ENCODE results near the gene PLCL1. TPM values are rescaled to one million over a fixed set of nuclear protein-coding genes. Genes with fewer than 3 reads are reported as not detected.

PLCL1 gene
- total RNA-seq, 4 donors from 2014 or later = 0.34 to 4.2 (median 1.2) TPM

- Histone ChIP-seq H3K4me1 (no peaks in the 10 kb centered on the region), H3K27ac (no peak overlapping the region), H3K9me3 (peaks cover 0 to 6% (median 0%) of the 10 kb centered on the region in 3 donors), H3K36me3 (no peaks in the 10 kb centered on the region), H3K27me3 (no peaks in the 10 kb centered on the region), H3K4me3 (no peak overlapping the region)
- intact Hi-C loops (cut with DNase I) = no loop called here
- DNase-seq = no peak
- no peak for TF ChIP-seq POLR2A (IDR thresholded peaks at IDR 0.05)
- TF ChIP-seq, protein P1, sequence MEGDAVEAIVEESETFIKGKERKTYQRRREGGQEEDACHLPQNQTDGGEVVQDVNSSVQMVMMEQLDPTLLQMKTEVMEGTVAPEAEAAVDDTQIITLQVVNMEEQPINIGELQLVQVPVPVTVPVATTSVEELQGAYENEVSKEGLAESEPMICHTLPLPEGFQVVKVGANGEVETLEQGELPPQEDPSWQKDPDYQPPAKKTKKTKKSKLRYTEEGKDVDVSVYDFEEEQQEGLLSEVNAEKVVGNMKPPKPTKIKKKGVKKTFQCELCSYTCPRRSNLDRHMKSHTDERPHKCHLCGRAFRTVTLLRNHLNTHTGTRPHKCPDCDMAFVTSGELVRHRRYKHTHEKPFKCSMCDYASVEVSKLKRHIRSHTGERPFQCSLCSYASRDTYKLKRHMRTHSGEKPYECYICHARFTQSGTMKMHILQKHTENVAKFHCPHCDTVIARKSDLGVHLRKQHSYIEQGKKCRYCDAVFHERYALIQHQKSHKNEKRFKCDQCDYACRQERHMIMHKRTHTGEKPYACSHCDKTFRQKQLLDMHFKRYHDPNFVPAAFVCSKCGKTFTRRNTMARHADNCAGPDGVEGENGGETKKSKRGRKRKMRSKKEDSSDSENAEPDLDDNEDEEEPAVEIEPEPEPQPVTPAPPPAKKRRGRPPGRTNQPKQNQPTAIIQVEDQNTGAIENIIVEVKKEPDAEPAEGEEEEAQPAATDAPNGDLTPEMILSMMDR (IDR thresholded peaks at IDR 0.05) = no peak
These were observed 356.8 kb downstream of the PLCL1 start for GRCh38 chr2:198161151-198161550.

DNA sequence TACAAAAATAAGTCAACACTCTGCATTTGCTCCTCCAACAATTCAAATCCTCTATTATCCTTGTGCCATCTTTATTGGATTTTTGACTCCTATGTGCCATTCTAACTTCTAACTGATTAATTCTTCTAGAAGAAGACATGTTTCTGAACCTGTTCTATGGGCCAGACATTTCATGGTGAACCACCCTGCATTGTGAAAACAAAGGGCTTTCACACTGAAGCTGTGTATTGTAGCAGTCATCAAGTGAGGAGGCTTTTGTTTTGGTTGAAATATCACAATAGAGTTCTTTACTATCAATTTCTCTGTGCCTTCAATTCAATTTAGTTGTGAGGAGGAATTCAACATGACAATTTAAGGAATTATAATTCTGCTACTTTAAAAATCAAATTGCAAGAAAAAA, 357.9 kb downstream of the PLCL1 start:
- Histone ChIP-seq H3K9me3 (peaks cover 0 to 2% (median 0%) of the 10 kb centered on the region in 3 donors), H3K27ac (no peak overlapping the region), H3K4me3 (no peak overlapping the region), H3K27me3 (no peaks in the 10 kb centered on the region), H3K4me1 (no peaks in the 10 kb centered on the region), H3K36me3 (no peaks in the 10 kb centered on the region)
- TF ChIP-seq, protein P1 (IDR thresholded peaks at IDR 0.05) = no peak
- TF ChIP-seq POLR2A (IDR thresholded peaks at IDR 0.05) = no peak
- no peak for DNase-seq
- intact Hi-C loops (cut with DNase I) = no loop called here

GRCh38 chr2:198164843-198165242, 360.4 kb downstream of the PLCL1 start:
- 81 to 86% methylated on average over 5 to 6 of the region's 6 CpGs for WGBS, 2 donors
- no peak overlapping the region for H3K4me3 ChIP-seq
- H3K9me3 ChIP-seq = no peaks in the 10 kb centered on the region

GRCh38 chr2:198165289-198165688, 360.9 kb downstream of the PLCL1 start:
- Histone ChIP-seq H3K4me1 (no peaks in the 10 kb centered on the region), H3K27ac (no peak overlapping the region), H3K27me3 (no peaks in the 10 kb centered on the region), H3K4me3 (no peak overlapping the region), H3K9me3 (no peaks in the 10 kb centered on the region), H3K36me3 (no peaks in the 10 kb centered on the region)
- DNase-seq = no peak
- 78 to 79% methylated on average over 4 of the region's 4 CpGs for WGBS, 2 donors
- intact Hi-C loops (cut with DNase I) = no loop called here
- TF ChIP-seq, protein P1 (IDR thresholded peaks at IDR 0.05) = no peak
- TF ChIP-seq POLR2A (IDR thresholded peaks at IDR 0.05) = no peak

More at GRCh38 chr2:198164843-198165242, 360.4 kb downstream of the PLCL1 start:
- Histone ChIP-seq H3K27me3 (no peaks in the 10 kb centered on the region), H3K4me1 (no peaks in the 10 kb centered on the region), H3K36me3 (no peaks in the 10 kb centered on the region), H3K27ac (no peak overlapping the region)
- TF ChIP-seq, protein P1 (IDR thresholded peaks at IDR 0.05) = no peak
- no peak for TF ChIP-seq POLR2A (IDR thresholded peaks at IDR 0.05)
- DNase-seq = no peak
- intact Hi-C loops (cut with DNase I) = no loop called here

- no peak for DNase-seq
- TF ChIP-seq POLR2A (IDR thresholded peaks at IDR 0.05) = no peak
- TF ChIP-seq, protein P1 (IDR thresholded peaks at IDR 0.05) = no peak
- Histone ChIP-seq H3K9me3 (no peaks in the 10 kb centered on the region), H3K36me3 (no peaks in the 10 kb centered on the region), H3K27me3 (no peaks in the 10 kb centered on the region), H3K4me3 (no peak overlapping the region), H3K4me1 (no peaks in the 10 kb centered on the region), H3K27ac (no peak overlapping the region)
- WGBS, 2 donors = 84 to 93% methylated on average over 2 of the region's 2 CpGs
- intact Hi-C loops (cut with DNase I) = no loop called here
These were observed 363.0 kb downstream of the PLCL1 start for GRCh38 chr2:198167346-198167745.

All from esophagus squamous epithelium (tissue), 5 donors.